ENCODE measurements around the gene AUTS2.
"Not testable (repeated sequence)": the region's sequence is repeated elsewhere in the genome, so short reads cannot be mapped to it uniquely, and the experiment has no call there.

The AUTS2 gene

GRCh38 chr7:70632400-70632799 is 1034.1 kb downstream of the AUTS2 start:
- DNase-seq, result no peak

- no peak for DNase-seq
Observed at GRCh38 chr7:70634071-70634470, 1035.8 kb downstream of the AUTS2 start.

GRCh38 chr7:70634610-70635068 is 1036.4 kb downstream of the AUTS2 start:
- DNase-seq, result no peak

- no peak for DNase-seq
Observed at GRCh38 chr7:70635633-70636032, 1037.4 kb downstream of the AUTS2 start.

- no peak for DNase-seq
Observed at GRCh38 chr7:70636169-70636568, 1037.9 kb downstream of the AUTS2 start.

- no peak for DNase-seq
Observed at GRCh38 chr7:70637726-70638125, 1039.5 kb downstream of the AUTS2 start.

GRCh38 chr7:70638158-70639107 is 1040.2 kb downstream of the AUTS2 start:
- DNase-seq, result no peak

GRCh38 chr7:70640266-70640833 is 1042.1 kb downstream of the AUTS2 start:
- no peak for DNase-seq

- no peak for DNase-seq
Observed at GRCh38 chr7:70641882-70642281, 1043.6 kb downstream of the AUTS2 start.

GRCh38 chr7:70645279-70645678 is 1047.0 kb downstream of the AUTS2 start:
- DNase-seq, result no peak

GRCh38 chr7:70645876-70646351 is 1047.6 kb downstream of the AUTS2 start:
- no peak for DNase-seq

GRCh38 chr7:70646536-70647248 is 1048.4 kb downstream of the AUTS2 start:
- DNase-seq, result no peak

- peak; percentile 76 for DNase-seq
Observed at GRCh38 chr7:70647801-70648498, 1049.7 kb downstream of the AUTS2 start.

- not testable (repeated sequence) for DNase-seq
Observed at GRCh38 chr7:70648499-70648861, 1050.2 kb downstream of the AUTS2 start.

GRCh38 chr7:70649323-70649722 is 1051.0 kb downstream of the AUTS2 start:
- DNase-seq, result no peak

GRCh38 chr7:70654146-70654545 is 1055.9 kb downstream of the AUTS2 start:
- DNase-seq, result no peak

GRCh38 chr7:70654979-70655378 is 1056.7 kb downstream of the AUTS2 start:
- DNase-seq, result no peak

GRCh38 chr7:70655694-70656093 is 1057.4 kb downstream of the AUTS2 start:
- DNase-seq, result no peak

GRCh38 chr7:70657571-70657970 is 1059.3 kb downstream of the AUTS2 start:
- no peak for DNase-seq

GRCh38 chr7:70657989-70658632 is 1059.8 kb downstream of the AUTS2 start:
- DNase-seq, result no peak

- no peak for DNase-seq
Observed at GRCh38 chr7:70659263-70659662, 1061.0 kb downstream of the AUTS2 start.

GRCh38 chr7:70660154-70660818 is 1062.0 kb downstream of the AUTS2 start:
- peak; percentile 62 for DNase-seq
